GM12892 (cell line): ENCODE measurements around the gene ZNF821. TPM values are rescaled to one million over a fixed set of nuclear protein-coding genes. Genes with fewer than 3 reads are reported as not detected.

Experiments
- DNase-seq: peaks from one replicate; pipeline ENCODE4 v3.0.0; 2011; ENCODE audit not compliant: insufficient read length
- FAIRE-seq: peaks from 2 replicates; lab custom pipeline; 2011; peaks lifted over from hg19 to GRCh38; lab: Jason Lieb, UNC
- POLR2A ChIP-seq: IDR thresholded peaks from 2 replicates; pipeline ENCODE4 v1.6.1; 2011; ENCODE audit warnings: low read depth, low read length, control low read depth
- POLR2AphosphoS5 ChIP-seq: IDR thresholded peaks from 2 replicates; pipeline ENCODE4 v1.6.1; 2011; ENCODE audit warnings: low read depth, low read length, control low read depth
- TAF1 ChIP-seq: IDR thresholded peaks from 2 replicates; pipeline ENCODE4 v1.6.1; 2011; ENCODE audit warnings: low read depth, mild to moderate bottlenecking, control low read depth, low read length, borderline replicate concordance
- polyA plus RNA-seq: library from polyadenylated mRNA; unstranded; fragments of >200 nt; gene quantifications from one replicate; pipeline ENCODE4 v1.2.1, GENCODE V29; 2012; ENCODE audit warnings: missing spikeins, inconsistent platforms; ENCODE audit not compliant: missing spikeins

The ZNF821 gene
- polyA plus RNA-seq: 8.3 TPM

GRCh38 chr16:71883849-71884638 lies at the start of gene ZNF821:
Gene ZNF821, minus strand, starts transcription at chr16:71884182. Its CDS starts 4,236 bp downstream, at chr16:71879946.
- FAIRE-seq: peak; percentile 68
- peak; percentile 75 for DNase-seq

GRCh38 chr16:71933017-71933416 lies 49.0 kb upstream of the ZNF821 start:
- DNase-seq: no peak
- TF ChIP-seq TAF1: no peak
- TF ChIP-seq POLR2AphosphoS5: no peak
- TF ChIP-seq POLR2A: no peak
- no peak for FAIRE-seq

More at GRCh38 chr16:71883849-71884638, at the start of gene ZNF821:
- TF ChIP-seq TAF1: peak; percentile 4; the same call in 1 of the 2 replicates
- TF ChIP-seq POLR2A: 0 out of 2 replicates have a peak, but pooled peaks have one; percentile 40
- no peak for TF ChIP-seq POLR2AphosphoS5

- no peak for TF ChIP-seq POLR2A
- no peak for TF ChIP-seq POLR2AphosphoS5
- no peak for TF ChIP-seq TAF1
- DNase-seq (no peak), FAIRE-seq (no peak)
Observed at GRCh38 chr16:71931599-71931998, 47.6 kb upstream of the ZNF821 start.

GRCh38 chr16:71931001-71931400 lies 47.0 kb upstream of the ZNF821 start:
- DNase-seq (no peak), FAIRE-seq (no peak)
- no peak for TF ChIP-seq POLR2A
- TF ChIP-seq POLR2AphosphoS5: no peak
- no peak for TF ChIP-seq TAF1

GRCh38 chr16:71930013-71930563 lies 46.1 kb upstream of the ZNF821 start:
- TF ChIP-seq POLR2AphosphoS5: no peak
- TF ChIP-seq TAF1: no peak
- TF ChIP-seq POLR2A: no peak; the same call in 1 of the 2 replicates
- FAIRE-seq (no peak), DNase-seq (no peak)

GRCh38 chr16:71929048-71929447 lies 45.1 kb upstream of the ZNF821 start:
- TF ChIP-seq POLR2AphosphoS5 (no peak), POLR2A (no peak), TAF1 (no peak)
- FAIRE-seq (no peak), DNase-seq (no peak)

GRCh38 chr16:71927787-71928186 lies 43.8 kb upstream of the ZNF821 start:
- DNase-seq (no peak), FAIRE-seq (no peak)
- TF ChIP-seq POLR2A: no peak
- no peak for TF ChIP-seq POLR2AphosphoS5
- no peak for TF ChIP-seq TAF1

- DNase-seq: no peak
- TF ChIP-seq POLR2AphosphoS5 (no peak), POLR2A (no peak), TAF1 (no peak)
- FAIRE-seq: no peak
Observed at GRCh38 chr16:71927383-71927782, 43.4 kb upstream of the ZNF821 start.

- DNase-seq: no peak
- FAIRE-seq: no peak
- TF ChIP-seq POLR2AphosphoS5 (no peak), POLR2A (no peak), TAF1 (no peak)
Observed at GRCh38 chr16:71924710-71925109, 40.7 kb upstream of the ZNF821 start.

- DNase-seq (no peak), FAIRE-seq (no peak)
- no peak for TF ChIP-seq POLR2AphosphoS5
Observed at GRCh38 chr16:71923941-71924690, 40.1 kb upstream of the ZNF821 start.

GRCh38 chr16:71920658-71921057 lies 36.7 kb upstream of the ZNF821 start:
- TF ChIP-seq POLR2A: no peak
- TF ChIP-seq POLR2AphosphoS5: no peak
- TF ChIP-seq TAF1: no peak
- DNase-seq (no peak), FAIRE-seq (no peak)
